Measurements from ENCODE around the gene TRMT1L.

TRMT1L gene

GRCh38 chr1:185112356-185112755, 44.4 kb downstream of the TRMT1L start:
- DNase-seq, result no peak

- no peak for DNase-seq
Observed at GRCh38 chr1:185111873-185112272, 44.9 kb downstream of the TRMT1L start.

GRCh38 chr1:185110145-185110544, 46.6 kb downstream of the TRMT1L start:
- DNase-seq, result no peak

- no peak for DNase-seq
Observed at GRCh38 chr1:185108321-185108720, 48.4 kb downstream of the TRMT1L start.

- no peak for DNase-seq
Observed at GRCh38 chr1:185105121-185105520, 51.6 kb downstream of the TRMT1L start.

DNA sequence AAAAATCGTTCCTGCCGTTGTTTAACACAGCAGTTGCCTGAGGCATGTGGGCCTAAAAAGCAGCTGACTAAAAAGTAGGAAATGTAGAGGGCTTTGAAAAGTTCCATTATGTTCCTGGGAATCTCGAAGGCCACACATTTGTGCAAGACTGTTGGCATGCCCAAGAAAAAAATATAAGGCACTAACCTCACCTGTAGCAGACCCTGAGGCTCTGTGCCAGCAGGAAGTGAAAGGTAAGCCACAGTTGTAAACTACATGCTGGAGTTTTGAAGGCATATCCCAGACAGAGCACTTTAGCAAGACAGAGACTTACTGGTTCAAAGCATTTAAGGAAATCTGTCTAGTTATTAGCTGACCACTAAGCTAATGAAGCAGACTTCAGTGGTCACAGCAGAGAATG, 52.7 kb downstream of the TRMT1L start:
- DNase-seq, result no peak

DNA sequence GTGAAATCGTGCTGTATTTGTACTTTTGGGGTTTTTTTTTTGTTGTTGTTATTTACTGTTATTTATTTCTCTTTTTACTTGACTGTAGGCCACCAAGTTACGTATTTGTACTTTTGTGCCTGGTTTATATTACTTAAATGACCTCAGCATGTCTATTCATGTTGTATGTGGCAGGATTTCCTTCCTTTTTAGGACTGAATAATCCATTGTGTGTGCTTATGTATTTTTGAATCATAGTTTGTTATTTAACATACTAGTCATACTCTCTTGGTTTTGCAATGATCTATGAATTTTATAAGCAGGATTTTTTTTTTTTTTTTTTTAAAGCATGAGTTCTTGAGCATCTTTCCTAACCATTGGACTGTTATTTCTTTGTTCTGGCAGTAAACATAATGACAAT, 60.2 kb downstream of the TRMT1L start:
- DNase-seq, result no peak

DNA sequence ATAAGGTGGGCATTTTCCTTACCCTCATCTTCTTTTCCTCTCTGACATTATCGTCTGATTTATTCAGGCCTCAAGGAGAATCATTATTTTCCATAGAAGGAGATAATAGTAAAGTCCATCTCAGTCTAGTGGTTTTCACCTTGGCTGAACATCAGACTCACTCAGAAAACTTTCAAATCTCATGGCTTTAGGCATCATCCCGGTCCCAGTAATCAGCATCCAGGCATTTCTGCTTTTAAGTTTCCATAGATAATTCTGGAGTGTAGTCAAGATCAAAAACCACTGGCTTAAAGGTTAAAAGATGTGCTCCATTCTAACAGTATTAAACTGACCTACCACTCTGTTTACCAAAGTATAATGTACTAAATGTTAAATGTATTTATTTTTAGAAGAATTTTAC, 62.0 kb downstream of the TRMT1L start:
- no peak for DNase-seq

DNA sequence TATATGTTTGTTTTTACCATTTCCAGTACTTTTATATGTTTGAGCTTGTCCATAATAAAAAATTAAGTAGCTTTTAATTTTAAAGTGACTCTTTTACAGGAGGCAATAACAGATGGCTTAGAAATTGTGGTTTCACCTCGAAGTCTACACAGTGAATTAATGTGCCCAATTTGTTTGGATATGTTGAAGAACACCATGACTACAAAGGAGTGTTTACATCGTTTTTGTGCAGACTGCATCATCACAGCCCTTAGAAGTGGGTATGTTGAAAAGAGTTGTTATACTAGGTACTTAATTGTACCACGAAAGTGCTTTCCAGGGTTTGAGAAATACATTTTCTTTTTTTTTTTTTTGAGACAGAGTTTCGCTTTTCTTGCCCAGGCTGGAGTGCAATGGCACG, 65.3 kb downstream of the TRMT1L start:
- DNase-seq, result no peak

- DNase-seq, result no peak
Observed at GRCh38 chr1:185087746-185088145, 69.0 kb downstream of the TRMT1L start.

GRCh38 chr1:185087101-185087500, 69.7 kb downstream of the TRMT1L start:
- DNase-seq, result no peak

DNA sequence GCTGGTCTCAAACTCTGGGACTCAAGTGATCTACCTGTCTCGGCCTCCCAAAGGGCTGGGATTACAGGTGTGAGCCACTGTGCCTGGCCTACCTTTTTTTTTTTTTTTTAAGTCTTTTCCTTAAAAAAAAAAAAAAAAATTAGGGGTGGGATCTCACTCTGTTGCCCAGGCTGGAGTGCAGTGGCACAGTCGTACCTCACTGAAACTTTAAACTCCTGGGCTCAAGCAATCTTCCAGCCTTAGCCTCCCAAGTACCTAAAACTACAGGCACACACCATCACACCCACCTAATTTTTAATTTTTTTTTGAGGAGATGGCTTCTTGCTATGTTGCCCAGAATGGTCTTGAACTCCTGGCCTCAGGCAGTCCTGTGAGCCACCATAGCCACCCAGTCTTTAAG, 72.9 kb downstream of the TRMT1L start:
- no peak for DNase-seq

- no peak for DNase-seq
Observed at GRCh38 chr1:185080422-185080821, 76.3 kb downstream of the TRMT1L start.

DNA sequence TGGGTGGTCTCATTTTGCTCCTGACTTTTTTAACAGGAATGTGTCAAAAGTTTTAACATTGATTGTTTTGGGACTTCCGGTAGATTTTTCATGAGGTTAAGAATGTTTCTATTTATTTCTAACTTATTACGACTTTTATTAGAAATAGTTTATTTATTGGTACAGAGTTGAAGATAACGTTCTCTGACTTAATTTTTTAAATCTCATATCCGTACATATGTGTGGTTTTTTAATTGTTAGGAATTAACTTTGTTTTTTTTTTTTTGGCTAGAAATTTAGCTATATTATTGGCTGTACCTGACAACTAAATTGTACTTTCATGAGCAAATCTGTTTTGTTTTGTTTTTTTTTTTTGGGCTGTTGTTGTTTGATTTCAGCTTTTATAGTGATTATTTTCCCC, 79.4 kb downstream of the TRMT1L start:
- no peak for DNase-seq

DNA sequence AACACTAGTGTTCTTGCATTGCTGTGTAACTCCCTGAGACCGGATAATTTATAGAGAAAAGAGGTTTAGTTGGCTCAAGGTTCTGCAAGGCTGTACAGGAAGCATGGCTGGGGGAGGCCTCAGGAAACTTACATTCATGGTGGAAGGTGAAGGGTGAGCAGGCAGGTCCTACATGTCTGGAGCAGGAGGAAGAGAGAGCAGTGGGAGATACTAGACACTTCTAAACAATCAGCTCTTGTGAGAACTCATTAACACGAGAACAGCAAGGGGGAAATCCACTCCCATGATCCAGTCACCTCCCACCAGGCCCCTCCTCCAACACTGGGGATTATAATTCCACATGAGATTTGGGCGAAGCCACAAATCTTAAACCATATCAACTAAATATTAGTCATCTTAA, 81.3 kb downstream of the TRMT1L start:
- DNase-seq, result no peak

DNA sequence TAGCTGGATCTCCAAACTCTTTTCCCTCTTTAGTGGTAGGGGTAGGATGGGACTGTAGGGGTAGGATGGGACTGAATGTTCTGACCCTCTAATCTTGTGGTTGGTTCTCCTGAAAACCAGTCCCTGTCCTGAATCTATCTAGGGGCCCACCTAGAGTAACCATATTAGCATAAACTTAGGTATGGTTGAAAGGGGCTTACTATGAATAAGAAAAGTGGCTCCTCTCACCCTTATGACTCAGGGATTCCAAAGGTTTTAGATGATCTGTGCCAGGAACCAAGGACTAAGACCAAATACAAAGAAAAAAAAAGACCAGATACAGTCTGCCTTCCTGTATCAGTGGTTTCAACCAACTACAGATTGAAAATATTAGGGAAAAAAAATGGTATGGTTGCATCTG, 82.4 kb downstream of the TRMT1L start:
- no peak for DNase-seq

DNA sequence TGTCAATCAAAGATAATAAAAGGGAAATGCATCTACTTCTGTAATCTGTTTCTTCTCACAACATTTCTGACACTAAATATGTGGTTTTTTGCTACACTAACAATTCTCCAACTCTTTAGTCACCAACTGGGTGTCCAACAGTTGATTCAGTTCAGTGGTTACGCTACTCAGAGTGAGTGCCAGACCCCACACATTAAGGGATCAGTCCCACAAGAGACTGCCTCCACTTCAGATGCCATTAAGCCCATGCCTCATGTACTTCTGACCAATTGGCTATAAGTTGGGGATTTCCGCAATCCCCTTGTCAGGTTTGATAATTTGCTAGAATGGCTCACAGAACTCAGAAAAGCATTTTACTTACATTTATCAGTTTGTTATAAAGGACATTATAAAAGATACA, 83.0 kb downstream of the TRMT1L start:
- no peak for DNase-seq

GRCh38 chr1:185070051-185070450, 86.7 kb downstream of the TRMT1L start:
- DNase-seq, result no peak

DNA sequence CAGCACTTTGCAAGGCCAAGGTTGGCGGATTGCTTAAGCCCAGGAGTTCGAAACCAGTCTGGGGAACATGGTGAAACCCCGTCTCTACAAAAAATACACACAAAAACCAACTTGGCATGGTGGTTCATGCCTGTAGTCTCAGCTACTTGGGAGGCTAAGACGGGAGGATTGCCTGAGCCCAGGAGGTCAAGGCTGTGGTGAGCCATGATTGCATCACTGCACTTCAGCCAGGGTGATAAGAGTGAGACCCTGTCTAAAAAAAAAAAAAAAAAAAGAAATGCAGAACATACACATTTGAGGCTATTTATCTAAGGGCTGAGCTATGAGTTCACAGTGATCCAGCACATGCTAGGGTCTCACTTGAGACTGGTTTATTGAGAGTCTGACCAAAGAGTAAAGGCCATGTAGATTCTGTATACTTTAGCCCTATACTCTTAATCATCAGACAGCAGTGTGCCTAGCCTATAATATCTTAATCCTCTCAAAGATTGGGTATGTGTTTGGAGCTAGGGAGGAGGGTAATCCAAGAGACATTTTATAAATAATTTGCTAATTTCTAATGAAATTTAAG, 87.5 kb downstream of the TRMT1L start:
- DNase-seq, result no peak

GRCh38 chr1:185068341-185068740, 88.4 kb downstream of the TRMT1L start:
- DNase-seq, result no peak

Data from activated CD4-positive, CD25-positive, alpha-beta regulatory T cell (primary cell).